MCF 10A (cell line): Measurements from ENCODE around the gene DGKE. TPM values are rescaled to one million over a fixed set of nuclear protein-coding genes. Genes with fewer than 3 reads are reported as not detected.

Source experiments
- BruUV-seq: library from RNA; stranded (reverse); fragments of 400-500 nt; replicated peaks from 2 replicates; lab custom pipeline; 2021; lab: Mats Ljungman, UMichigan
- CTCF ChIA-PET: fragments of 300-600 bp; sonication (Branson Sonifier 250); formaldehyde crosslinking; extraction: SDS; loops from one replicate; lab custom pipeline; 2021; ENCODE audit warnings: antibody characterized with exemption, inconsistent platforms; lab: Yijun Ruan, JAX
- POLR2A ChIA-PET: fragments of 300-600, 350-650 bp; sonication (Branson Sonifier 250); formaldehyde crosslinking; extraction: SDS; loops from one replicate; lab custom pipeline; 2020; ENCODE audit warnings: antibody characterized with exemption, inconsistent platforms; lab: Yijun Ruan, JAX
- DNase-seq: peaks from one replicate; pipeline ENCODE4 v3.0.0-alpha.2; 2018; ENCODE audit not compliant: unreplicated experiment
- H3K27ac Mint-ChIP-seq: one replicate; pipeline ENCODE4 v1.8.0; 2022; ENCODE audit warnings: mild to moderate bottlenecking, low read depth, mixed read lengths; ENCODE audit not compliant: unreplicated experiment
- H3K27me3 Mint-ChIP-seq: one replicate; pipeline ENCODE4 v1.8.0; 2022; ENCODE audit warnings: mixed read lengths; ENCODE audit not compliant: insufficient read depth, unreplicated experiment
- H3K36me3 Mint-ChIP-seq: one replicate; pipeline ENCODE4 v1.8.0; 2022; ENCODE audit warnings: mild to moderate bottlenecking, moderate library complexity, mixed read lengths; ENCODE audit not compliant: insufficient read depth, unreplicated experiment
- H3K4me1 Mint-ChIP-seq: one replicate; pipeline ENCODE4 v1.8.0; 2022; ENCODE audit warnings: mixed read lengths; ENCODE audit not compliant: insufficient read depth, unreplicated experiment
- H3K4me3 Mint-ChIP-seq: one replicate; pipeline ENCODE4 v1.8.0; 2022; ENCODE audit warnings: mild to moderate bottlenecking, moderate library complexity, mixed read lengths; ENCODE audit not compliant: unreplicated experiment
- H3K9me3 Mint-ChIP-seq: one replicate; pipeline ENCODE4 v1.8.0; 2022; ENCODE audit warnings: mixed read lengths; ENCODE audit not compliant: unreplicated experiment
- CTCF ChIP-seq: fragments of 200-600 bp; IDR thresholded peaks from one replicate; pipeline ENCODE4 v1.8.0; 2022; ENCODE audit warnings: antibody characterized with exemption, mild to moderate bottlenecking; ENCODE audit not compliant: unreplicated experiment
- intact Hi-C: fragments of 100-400 bp; cut with micrococcal nuclease; formaldehyde crosslinking; loops from 2 replicates; pipeline ENCODE4 v1.14.1; 2022
- total RNA-seq: library from RNA; stranded (reverse); gene quantifications from 2 replicates; pipeline ENCODE4 v1.2.3, GENCODE V29; 2022

The DGKE gene
- total RNA-seq, 1 experiment from 2014 or later: 16.5 TPM

DNA sequence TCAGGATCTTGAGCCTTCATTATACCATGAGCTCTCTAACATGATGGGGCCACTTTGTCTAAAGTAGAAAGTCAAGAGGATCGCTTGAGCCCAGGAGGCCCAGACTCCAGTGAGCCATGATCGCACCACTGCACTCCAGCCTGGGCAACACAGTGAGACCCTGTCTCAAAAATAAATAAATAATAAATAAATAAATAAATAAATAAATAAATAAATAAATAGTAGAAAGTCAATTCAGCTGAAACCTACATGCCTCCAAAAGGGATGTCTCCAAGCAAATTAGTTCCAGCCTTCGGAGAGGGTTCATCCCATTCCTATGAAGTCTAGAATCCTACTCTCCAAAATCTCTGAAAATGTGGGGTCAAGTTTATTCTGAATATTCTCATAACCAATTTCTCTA, 26.2 kb upstream of the DGKE start:
- no peak overlapping the region for H3K4me3 Mint-ChIP-seq
- ChIA-PET POLR2A (interaction anchor here (0.6 to 3.0 kb wide), 6 partner anchors 10 to 92 kb away, joined by 3 to 29 read pairs (median 4); partner anchors contain the start of genes C17orf67 and DGKE), CTCF (interaction anchor here (0.6 to 3.1 kb wide), 3 partner anchors 11 to 212 kb away, joined by 4 to 18 read pairs (median 5); no protein-coding TSS in a partner anchor)
- H3K36me3 Mint-ChIP-seq: peaks cover 10% of the 10 kb centered on the region
- DNase-seq: no peak
- H3K9me3 Mint-ChIP-seq: no peaks in the 10 kb centered on the region
- intact Hi-C loops: no loop called here
- no TSS peak for BruUV-seq
- no peak overlapping the region for H3K27ac Mint-ChIP-seq
- peaks cover 12% of the 10 kb centered on the region for H3K4me1 Mint-ChIP-seq
- H3K27me3 Mint-ChIP-seq: no peaks in the 10 kb centered on the region
- TF ChIP-seq CTCF: no peak

GRCh38 chr17:56808503-56808902, 25.4 kb upstream of the DGKE start:
- Mint-ChIP-seq H3K4me3 (no peak overlapping the region), H3K27ac (no peak overlapping the region), H3K36me3 (peaks cover 10% of the 10 kb centered on the region), H3K4me1 (peaks cover 12% of the 10 kb centered on the region), H3K9me3 (no peaks in the 10 kb centered on the region), H3K27me3 (no peaks in the 10 kb centered on the region)
- BruUV-seq: no TSS peak
- POLR2A ChIA-PET: interaction anchor here (0.6 to 3.0 kb wide), 8 partner anchors 11 to 1198 kb away, joined by 3 to 29 read pairs (median 4); partner anchors contain the start of genes C17orf67 and DGKE
- peak; percentile 69 for DNase-seq
- CTCF ChIA-PET: interaction anchor here (0.6 to 3.1 kb wide), 7 partner anchors 11 to 936 kb away, joined by 3 to 18 read pairs (median 4); no protein-coding TSS in a partner anchor
- intact Hi-C loops: no loop called here
- no peak for TF ChIP-seq CTCF

DNA sequence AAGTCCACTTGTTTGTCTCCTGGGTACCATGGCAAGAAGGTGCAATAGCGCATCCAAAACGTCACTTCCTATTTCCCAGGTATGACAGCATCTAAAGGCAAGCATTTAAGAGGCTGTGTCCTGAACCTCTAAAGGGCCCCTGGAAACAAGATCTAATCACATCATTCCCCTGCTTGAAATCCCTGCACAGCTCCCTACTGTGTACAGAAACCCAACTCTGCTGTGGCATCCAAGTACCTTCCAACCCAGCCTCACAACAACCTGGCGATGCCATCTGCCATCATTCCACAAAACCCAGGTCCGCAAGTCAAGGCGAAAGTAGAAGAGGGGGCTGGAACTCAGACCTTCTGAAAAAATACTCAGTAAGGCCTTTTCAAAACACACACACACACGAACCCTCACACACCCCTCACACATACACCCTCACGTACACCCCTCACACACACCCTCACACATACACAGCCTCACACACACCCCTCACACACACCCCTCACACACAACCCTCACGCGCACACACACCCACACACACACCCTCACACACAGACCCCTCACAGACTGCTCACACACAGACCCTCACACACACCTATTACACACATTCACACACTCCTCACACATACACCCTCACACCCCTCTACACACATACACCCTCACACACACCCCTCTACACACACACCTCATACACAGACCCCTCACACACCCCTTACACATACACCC, 24.7 kb upstream of the DGKE start:
- no peak overlapping the region for H3K27ac Mint-ChIP-seq
- H3K9me3 Mint-ChIP-seq: no peaks in the 10 kb centered on the region
- ChIA-PET CTCF (interaction anchor here (0.6 to 3.1 kb wide), 5 partner anchors 10 to 452 kb away, joined by 3 to 18 read pairs (median 4); no protein-coding TSS in a partner anchor), POLR2A (interaction anchor here (0.6 to 3.0 kb wide), 6 partner anchors 10 to 1197 kb away, joined by 3 to 29 read pairs (median 6); partner anchors contain the start of genes C17orf67 and DGKE)
- no peak for DNase-seq
- peaks cover 10% of the 10 kb centered on the region for H3K36me3 Mint-ChIP-seq
- intact Hi-C loops: no loop called here
- H3K27me3 Mint-ChIP-seq: no peaks in the 10 kb centered on the region
- no TSS peak for BruUV-seq
- H3K4me1 Mint-ChIP-seq: peaks cover 12% of the 10 kb centered on the region
- no peak overlapping the region for H3K4me3 Mint-ChIP-seq
- no peak for TF ChIP-seq CTCF

- Mint-ChIP-seq H3K36me3 (peaks cover 10% of the 10 kb centered on the region), H3K27me3 (no peaks in the 10 kb centered on the region), H3K27ac (no peak overlapping the region), H3K9me3 (no peaks in the 10 kb centered on the region), H3K4me3 (no peak overlapping the region), H3K4me1 (peaks cover 12% of the 10 kb centered on the region)
- no peak for DNase-seq
- POLR2A ChIA-PET: no interaction called here
- no peak for TF ChIP-seq CTCF
- BruUV-seq: no TSS peak
- intact Hi-C loops: no loop called here
- CTCF ChIA-PET: no interaction called here
Observed at GRCh38 chr17:56809820-56810179, 24.2 kb upstream of the DGKE start.
